NCI-H2196 (cell line): ENCODE measurements around the gene CDCA5.
A peak's percentile ranks its signal among the peaks of the same experiment; 100 is the strongest.

ENCODE experiments used
- DNase-seq: peaks from one replicate; lab custom pipeline; 2025; ENCODE audit not compliant: unreplicated experiment; lab: John Stamatoyannopoulos, UW

Gene CDCA5

GRCh38 chr11:65047581-65048422 is 36.0 kb downstream of the CDCA5 start:
- no peak for DNase-seq

GRCh38 chr11:65045728-65046127 is 38.1 kb downstream of the CDCA5 start:
- DNase-seq, result no peak

GRCh38 chr11:65045061-65045460 is 38.8 kb downstream of the CDCA5 start:
- no peak for DNase-seq

GRCh38 chr11:65043881-65044501 is 39.8 kb downstream of the CDCA5 start:
- no peak for DNase-seq

- DNase-seq, result no peak
Measured at GRCh38 chr11:65042891-65043290, 40.9 kb downstream of the CDCA5 start.

GRCh38 chr11:65040847-65041622 is 42.8 kb downstream of the CDCA5 start, which contains the start of gene SAC3D1:
SAC3D1 (plus strand) TSS chr11:65041210; CDS start chr11:65041293, 83 bp downstream.
- peak; percentile 97 for DNase-seq

- DNase-seq, result no peak
Measured at GRCh38 chr11:65040520-65040846, 43.4 kb downstream of the CDCA5 start.

GRCh38 chr11:65036931-65037330 is 46.9 kb downstream of the CDCA5 start:
- DNase-seq, result peak; percentile 65

- DNase-seq, result no peak
Measured at GRCh38 chr11:65035579-65035978, 48.3 kb downstream of the CDCA5 start.

GRCh38 chr11:65034423-65034822 is 49.4 kb downstream of the CDCA5 start:
- no peak for DNase-seq

- no peak for DNase-seq
Measured at GRCh38 chr11:65032216-65032615, 51.6 kb downstream of the CDCA5 start.
